K562 (cell line): ENCODE measurements around the gene MYMX. TPM values are rescaled to one million over a fixed set of nuclear protein-coding genes. Genes with fewer than 3 reads are reported as not detected.

Experiments
- BCOR ChIP-seq: fragments of 450-650 bp; IDR thresholded peaks from 2 replicates; pipeline ENCODE4 v1.6.1; 2016
- BHLHE40 ChIP-seq: IDR thresholded peaks from 2 replicates; pipeline ENCODE4 v1.6.1; 2011; ENCODE audit warnings: low read length, improper control_type of control experiment
- BRD4 ChIP-seq: fragments of 200-600 bp; sonication (generic); IDR thresholded peaks from 2 replicates; pipeline ENCODE4 v1.6.1; 2017; ENCODE audit warnings: inconsistent platforms
- CBFA2T2 ChIP-seq: fragments of 450-650 bp; conservative IDR thresholded peaks from 2 replicates; pipeline ENCODE4 v1.6.1; 2017; ENCODE audit warnings: mild to moderate bottlenecking
- DIDO1 ChIP-seq: fragments of 450-650 bp; IDR thresholded peaks from 2 replicates; pipeline ENCODE4 v1.6.1; 2016; ENCODE audit warnings: low read depth, missing biosample characterization, missing genetic modification characterization
- EGR1 ChIP-seq: fragments of 450-650 bp; conservative IDR thresholded peaks from 2 replicates; pipeline ENCODE4 v1.6.1; 2017; ENCODE audit warnings: mild to moderate bottlenecking
- FIP1L1 ChIP-seq: fragments of 200-400 bp; formaldehyde crosslinking; IDR thresholded peaks from 2 replicates; pipeline ENCODE4 v1.6.1; 2018; ENCODE audit warnings: mild to moderate bottlenecking, low read depth, low read length; ENCODE audit not compliant: poor library complexity, severe bottlenecking
- FOXA3 ChIP-seq, 2 experiments: fragments of 450-650 bp in 1 of 2; sonication (generic) in 1 of 2; formaldehyde crosslinking; IDR thresholded peaks in 1 of 2; conservative IDR thresholded peaks in 1 of 2; 2 replicates each; pipeline versions ENCODE4 v1.4.0 to v1.8.0; 2020 to 2022; ENCODE audit warnings: mild to moderate bottlenecking in 2 of 2, missing genetic modification reagents in 1 of 2
- HOXB6 ChIP-seq: fragments of 250-450 bp; sonication (Bioruptor Pico); IDR thresholded peaks from 2 replicates; pipeline ENCODE4 v1.5.1; 2022; ENCODE audit warnings: mild to moderate bottlenecking, borderline replicate concordance
- KDM5B ChIP-seq: fragments of 200-600 bp; sonication (generic); IDR thresholded peaks from 2 replicates; pipeline ENCODE4 v1.6.1; 2012; ENCODE audit warnings: low read depth, mild to moderate bottlenecking, moderate library complexity, low read length, control low read depth, inconsistent platforms; ENCODE audit not compliant: insufficient replicate concordance
- NR2F6 ChIP-seq: fragments of 450-650 bp; formaldehyde crosslinking; IDR thresholded peaks from 2 replicates; pipeline ENCODE4 v1.4.0; 2020; ENCODE audit warnings: mild to moderate bottlenecking
- PHB2 ChIP-seq: fragments of 450-650 bp; IDR thresholded peaks from 2 replicates; pipeline ENCODE4 v1.6.1; 2017; ENCODE audit warnings: low read depth
- ZNF436 ChIP-seq: fragments of 250-450, 450-650 bp; sonication (Bioruptor Pico); formaldehyde crosslinking; IDR thresholded peaks from 2 replicates; pipeline ENCODE4 v1.7.0; 2020; ENCODE audit warnings: mild to moderate bottlenecking
- polyA plus RNA-seq, 8 experiments: library from polyadenylated mRNA; depleted of rRNA in 4 of 8; stranded (reverse) in 5 of 8; unstranded in 3 of 8; fragments of >200 nt; fragmentation: Nextera tagmentation in 2 of 8; fragmentation: Illumina TruSeq in 1 of 8; extraction: Ambion mirVana in 2 of 8; extraction: Trizol in 1 of 8; gene quantifications; 2 replicates each; pipeline versions ENCODE4 v1.2.1 to v1.2.3, GENCODE V29; 2011 to 2014; ENCODE audit warnings: inconsistent platforms in 1 of 8, missing spikeins in 1 of 8
- total RNA-seq, 7 experiments: library from RNA; depleted of rRNA in 6 of 7; stranded (reverse); fragments of >200 nt in 6 of 7; fragmentation: Illumina TruSeq in 2 of 7; extraction: Trizol in 2 of 7; gene quantifications; 2 replicates each; pipeline versions ENCODE4 v1.2.1 to v1.2.3, GENCODE V29; 2011 to 2021; ENCODE audit warnings: low replicate concordance in 1 of 7
- TF ChIP-seq, protein P1 (sequence below): sonication (generic); formaldehyde crosslinking; IDR thresholded peaks from 2 replicates; pipeline ENCODE4 v1.8.0; 2023; ENCODE audit warnings: mild to moderate bottlenecking, missing genetic modification reagents
- TF ChIP-seq, protein P2 (sequence below): fragments of 250-450 bp; sonication (Bioruptor Pico); IDR thresholded peaks from 2 replicates; pipeline ENCODE4 v1.4.0; 2020
- TF ChIP-seq, protein P3 (sequence below): fragments of 450-650 bp; IDR thresholded peaks from 2 replicates; pipeline ENCODE4 v1.6.1; 2016; ENCODE audit warnings: borderline replicate concordance
- TF ChIP-seq, protein P4 (sequence below): fragments of 250-450 bp; sonication (Bioruptor Pico); IDR thresholded peaks from 2 replicates; pipeline ENCODE4 v1.4.0; 2020; ENCODE audit warnings: mild to moderate bottlenecking, moderate library complexity

MYMX gene
- total and polyA plus RNA-seq, 9 of the 15 experiments (the other 6 are each of a cell fraction or from before 2014, with no cell fraction given): 0.12 TPM; not detected in 8

DNA sequence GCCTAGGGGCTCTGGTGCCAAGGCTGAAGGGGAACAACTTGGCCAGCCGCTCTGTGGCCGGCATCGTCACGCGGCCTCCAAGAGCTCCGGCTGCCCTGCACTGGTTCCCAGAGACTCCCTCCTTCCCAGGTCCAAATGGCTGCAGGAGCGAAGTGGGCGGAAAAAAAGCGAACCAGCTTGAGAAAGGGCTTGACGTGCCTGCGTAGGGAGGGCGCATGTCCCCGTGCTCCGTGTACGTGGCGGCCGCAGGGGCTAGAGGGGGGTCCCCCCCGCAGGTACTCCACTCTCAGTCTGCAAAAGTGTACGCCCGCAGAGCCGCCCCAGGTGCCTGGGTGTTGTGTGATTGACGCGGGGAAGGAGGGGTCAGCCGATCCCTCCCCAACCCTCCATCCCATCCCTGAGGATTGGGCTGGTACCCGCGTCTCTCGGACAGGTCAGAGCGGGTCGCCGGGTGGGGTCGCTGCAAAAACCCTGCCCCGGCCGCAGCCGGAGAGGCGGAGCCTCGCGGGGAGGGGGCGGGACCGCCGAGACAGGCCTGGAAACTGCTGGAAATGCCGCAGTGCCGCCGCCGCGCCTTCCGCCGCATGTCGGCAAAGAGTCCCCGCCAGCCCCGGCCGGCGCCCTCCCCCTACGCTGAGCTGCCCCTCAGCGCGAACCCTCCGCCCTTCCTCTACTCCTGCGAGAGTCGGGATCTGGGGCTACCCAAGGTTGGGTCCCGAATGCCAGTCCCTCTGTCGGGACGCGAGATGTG lies 29.4 kb downstream of the MYMX start (continued):
- TF ChIP-seq, protein P1, sequence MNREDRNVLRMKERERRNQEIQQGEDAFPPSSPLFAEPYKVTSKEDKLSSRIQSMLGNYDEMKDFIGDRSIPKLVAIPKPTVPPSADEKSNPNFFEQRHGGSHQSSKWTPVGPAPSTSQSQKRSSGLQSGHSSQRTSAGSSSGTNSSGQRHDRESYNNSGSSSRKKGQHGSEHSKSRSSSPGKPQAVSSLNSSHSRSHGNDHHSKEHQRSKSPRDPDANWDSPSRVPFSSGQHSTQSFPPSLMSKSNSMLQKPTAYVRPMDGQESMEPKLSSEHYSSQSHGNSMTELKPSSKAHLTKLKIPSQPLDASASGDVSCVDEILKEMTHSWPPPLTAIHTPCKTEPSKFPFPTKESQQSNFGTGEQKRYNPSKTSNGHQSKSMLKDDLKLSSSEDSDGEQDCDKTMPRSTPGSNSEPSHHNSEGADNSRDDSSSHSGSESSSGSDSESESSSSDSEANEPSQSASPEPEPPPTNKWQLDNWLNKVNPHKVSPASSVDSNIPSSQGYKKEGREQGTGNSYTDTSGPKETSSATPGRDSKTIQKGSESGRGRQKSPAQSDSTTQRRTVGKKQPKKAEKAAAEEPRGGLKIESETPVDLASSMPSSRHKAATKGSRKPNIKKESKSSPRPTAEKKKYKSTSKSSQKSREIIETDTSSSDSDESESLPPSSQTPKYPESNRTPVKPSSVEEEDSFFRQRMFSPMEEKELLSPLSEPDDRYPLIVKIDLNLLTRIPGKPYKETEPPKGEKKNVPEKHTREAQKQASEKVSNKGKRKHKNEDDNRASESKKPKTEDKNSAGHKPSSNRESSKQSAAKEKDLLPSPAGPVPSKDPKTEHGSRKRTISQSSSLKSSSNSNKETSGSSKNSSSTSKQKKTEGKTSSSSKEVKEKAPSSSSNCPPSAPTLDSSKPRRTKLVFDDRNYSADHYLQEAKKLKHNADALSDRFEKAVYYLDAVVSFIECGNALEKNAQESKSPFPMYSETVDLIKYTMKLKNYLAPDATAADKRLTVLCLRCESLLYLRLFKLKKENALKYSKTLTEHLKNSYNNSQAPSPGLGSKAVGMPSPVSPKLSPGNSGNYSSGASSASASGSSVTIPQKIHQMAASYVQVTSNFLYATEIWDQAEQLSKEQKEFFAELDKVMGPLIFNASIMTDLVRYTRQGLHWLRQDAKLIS: no peak; the same call in 1 of the 2 replicates
- TF ChIP-seq BHLHE40: peak; percentile 59; the same call in 1 of the 2 replicates
- no peak for TF ChIP-seq CBFA2T2
- TF ChIP-seq HOXB6 (CRISPR knock-in tag): no peak
- peak; percentile 80 for TF ChIP-seq FIP1L1
- no peak for TF ChIP-seq PHB2
- no peak; the same call in 1 of the 2 replicates for TF ChIP-seq BCOR
- no peak for TF ChIP-seq NR2F6
- no peak for TF ChIP-seq ZNF436 (CRISPR knock-in tag)
- TF ChIP-seq KDM5B: no peak
- TF ChIP-seq BRD4: no peak
- TF ChIP-seq, protein P2, sequence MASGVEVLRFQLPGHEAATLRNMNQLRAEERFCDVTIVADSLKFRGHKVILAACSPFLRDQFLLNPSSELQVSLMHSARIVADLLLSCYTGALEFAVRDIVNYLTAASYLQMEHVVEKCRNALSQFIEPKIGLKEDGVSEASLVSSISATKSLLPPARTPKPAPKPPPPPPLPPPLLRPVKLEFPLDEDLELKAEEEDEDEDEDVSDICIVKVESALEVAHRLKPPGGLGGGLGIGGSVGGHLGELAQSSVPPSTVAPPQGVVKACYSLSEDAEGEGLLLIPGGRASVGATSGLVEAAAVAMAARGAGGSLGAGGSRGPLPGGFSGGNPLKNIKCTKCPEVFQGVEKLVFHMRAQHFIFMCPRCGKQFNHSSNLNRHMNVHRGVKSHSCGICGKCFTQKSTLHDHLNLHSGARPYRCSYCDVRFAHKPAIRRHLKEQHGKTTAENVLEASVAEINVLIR (CRISPR knock-in tag): no peak
- TF ChIP-seq, protein P3, sequence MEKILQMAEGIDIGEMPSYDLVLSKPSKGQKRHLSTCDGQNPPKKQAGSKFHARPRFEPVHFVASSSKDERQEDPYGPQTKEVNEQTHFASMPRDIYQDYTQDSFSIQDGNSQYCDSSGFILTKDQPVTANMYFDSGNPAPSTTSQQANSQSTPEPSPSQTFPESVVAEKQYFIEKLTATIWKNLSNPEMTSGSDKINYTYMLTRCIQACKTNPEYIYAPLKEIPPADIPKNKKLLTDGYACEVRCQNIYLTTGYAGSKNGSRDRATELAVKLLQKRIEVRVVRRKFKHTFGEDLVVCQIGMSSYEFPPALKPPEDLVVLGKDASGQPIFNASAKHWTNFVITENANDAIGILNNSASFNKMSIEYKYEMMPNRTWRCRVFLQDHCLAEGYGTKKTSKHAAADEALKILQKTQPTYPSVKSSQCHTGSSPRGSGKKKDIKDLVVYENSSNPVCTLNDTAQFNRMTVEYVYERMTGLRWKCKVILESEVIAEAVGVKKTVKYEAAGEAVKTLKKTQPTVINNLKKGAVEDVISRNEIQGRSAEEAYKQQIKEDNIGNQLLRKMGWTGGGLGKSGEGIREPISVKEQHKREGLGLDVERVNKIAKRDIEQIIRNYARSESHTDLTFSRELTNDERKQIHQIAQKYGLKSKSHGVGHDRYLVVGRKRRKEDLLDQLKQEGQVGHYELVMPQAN: peak; percentile 69; the same call in 1 of the 2 replicates
- TF ChIP-seq DIDO1 (tag): no peak; the same call in 1 of the 2 replicates
- peak in 1 of 2 experiments; percentile 56; a peak in 1 of 4 replicates for TF ChIP-seq FOXA3 (CRISPR knock-in tag; conservative IDR thresholded peaks at IDR 0.05 in 1 of 2, IDR thresholded peaks at IDR 0.05 in 1 of 2)
- no peak for TF ChIP-seq EGR1
- TF ChIP-seq, protein P4, sequence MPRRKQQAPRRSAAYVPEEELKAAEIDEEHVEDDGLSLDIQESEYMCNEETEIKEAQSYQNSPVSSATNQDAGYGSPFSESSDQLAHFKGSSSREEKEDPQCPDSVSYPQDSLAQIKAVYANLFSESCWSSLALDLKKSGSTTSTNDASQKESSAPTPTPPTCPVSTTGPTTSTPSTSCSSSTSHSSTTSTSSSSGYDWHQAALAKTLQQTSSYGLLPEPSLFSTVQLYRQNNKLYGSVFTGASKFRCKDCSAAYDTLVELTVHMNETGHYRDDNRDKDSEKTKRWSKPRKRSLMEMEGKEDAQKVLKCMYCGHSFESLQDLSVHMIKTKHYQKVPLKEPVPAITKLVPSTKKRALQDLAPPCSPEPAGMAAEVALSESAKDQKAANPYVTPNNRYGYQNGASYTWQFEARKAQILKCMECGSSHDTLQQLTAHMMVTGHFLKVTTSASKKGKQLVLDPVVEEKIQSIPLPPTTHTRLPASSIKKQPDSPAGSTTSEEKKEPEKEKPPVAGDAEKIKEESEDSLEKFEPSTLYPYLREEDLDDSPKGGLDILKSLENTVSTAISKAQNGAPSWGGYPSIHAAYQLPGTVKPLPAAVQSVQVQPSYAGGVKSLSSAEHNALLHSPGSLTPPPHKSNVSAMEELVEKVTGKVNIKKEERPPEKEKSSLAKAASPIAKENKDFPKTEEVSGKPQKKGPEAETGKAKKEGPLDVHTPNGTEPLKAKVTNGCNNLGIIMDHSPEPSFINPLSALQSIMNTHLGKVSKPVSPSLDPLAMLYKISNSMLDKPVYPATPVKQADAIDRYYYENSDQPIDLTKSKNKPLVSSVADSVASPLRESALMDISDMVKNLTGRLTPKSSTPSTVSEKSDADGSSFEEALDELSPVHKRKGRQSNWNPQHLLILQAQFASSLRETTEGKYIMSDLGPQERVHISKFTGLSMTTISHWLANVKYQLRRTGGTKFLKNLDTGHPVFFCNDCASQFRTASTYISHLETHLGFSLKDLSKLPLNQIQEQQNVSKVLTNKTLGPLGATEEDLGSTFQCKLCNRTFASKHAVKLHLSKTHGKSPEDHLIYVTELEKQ (CRISPR knock-in tag): no peak
